Skin epidermis (tissue), 12 donors: ENCODE measurements around the gene SENP1.
A peak's percentile ranks its signal among the peaks of the same experiment; 100 is the strongest.

Source experiments
- H3K27ac ChIP-seq, 21 experiments: fragments of 200-600 bp; sonication (generic) in 11 of 21; one replicate each; pipeline ENCODE4 v1.5.0; 2020; ENCODE audit warnings: mild to moderate bottlenecking in 3 of 21, inconsistent platforms in 2 of 21, moderate library complexity in 2 of 21
- H3K4me3 ChIP-seq, 7 experiments: fragments of 200-600 bp; sonication (generic) in 2 of 7; one replicate each; pipeline ENCODE4 v1.5.0; 2020; ENCODE audit warnings: inconsistent platforms in 2 of 7, mild to moderate bottlenecking in 2 of 7, moderate library complexity in 1 of 7

Gene SENP1

DNA sequence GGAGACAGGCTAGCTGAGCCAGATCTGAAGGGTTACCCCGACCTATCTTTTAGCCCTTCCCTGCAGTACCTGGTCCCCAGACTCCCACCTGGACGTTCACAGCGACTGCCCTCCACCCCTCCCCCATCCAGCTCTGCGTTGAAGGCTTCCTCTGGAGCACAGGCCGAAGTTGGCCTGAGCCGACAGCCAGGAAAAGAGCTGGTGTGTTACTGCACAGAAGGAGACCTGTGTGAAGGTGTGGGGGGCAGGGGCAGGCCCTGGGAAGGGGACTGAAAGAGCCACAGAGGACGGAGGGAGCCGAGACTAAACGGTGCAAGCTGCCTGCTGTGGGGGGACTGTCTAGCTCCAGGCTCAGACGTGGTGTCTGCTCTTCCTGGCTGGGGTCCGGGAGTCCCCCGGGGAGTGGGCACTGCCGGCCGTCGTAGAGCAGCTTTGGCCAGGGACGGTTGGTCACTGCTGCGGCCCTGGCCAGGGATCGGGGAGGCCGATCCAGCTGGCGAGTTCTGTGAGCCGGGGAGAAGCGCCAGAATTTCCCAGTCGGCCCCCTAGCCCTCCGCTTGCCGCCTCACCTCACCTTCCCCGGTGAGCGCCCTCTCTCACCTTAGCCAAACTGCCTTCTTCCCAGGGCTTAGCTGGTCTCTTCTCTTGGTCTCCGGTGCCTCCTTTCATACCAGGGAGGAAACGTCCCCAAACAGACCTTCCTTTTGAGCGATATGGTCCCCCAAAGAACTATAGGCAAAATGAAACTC, 100.7 kb downstream of the SENP1 start:
- no peak overlapping the region for H3K27ac ChIP-seq
- no peak overlapping the region for H3K4me3 ChIP-seq

DNA sequence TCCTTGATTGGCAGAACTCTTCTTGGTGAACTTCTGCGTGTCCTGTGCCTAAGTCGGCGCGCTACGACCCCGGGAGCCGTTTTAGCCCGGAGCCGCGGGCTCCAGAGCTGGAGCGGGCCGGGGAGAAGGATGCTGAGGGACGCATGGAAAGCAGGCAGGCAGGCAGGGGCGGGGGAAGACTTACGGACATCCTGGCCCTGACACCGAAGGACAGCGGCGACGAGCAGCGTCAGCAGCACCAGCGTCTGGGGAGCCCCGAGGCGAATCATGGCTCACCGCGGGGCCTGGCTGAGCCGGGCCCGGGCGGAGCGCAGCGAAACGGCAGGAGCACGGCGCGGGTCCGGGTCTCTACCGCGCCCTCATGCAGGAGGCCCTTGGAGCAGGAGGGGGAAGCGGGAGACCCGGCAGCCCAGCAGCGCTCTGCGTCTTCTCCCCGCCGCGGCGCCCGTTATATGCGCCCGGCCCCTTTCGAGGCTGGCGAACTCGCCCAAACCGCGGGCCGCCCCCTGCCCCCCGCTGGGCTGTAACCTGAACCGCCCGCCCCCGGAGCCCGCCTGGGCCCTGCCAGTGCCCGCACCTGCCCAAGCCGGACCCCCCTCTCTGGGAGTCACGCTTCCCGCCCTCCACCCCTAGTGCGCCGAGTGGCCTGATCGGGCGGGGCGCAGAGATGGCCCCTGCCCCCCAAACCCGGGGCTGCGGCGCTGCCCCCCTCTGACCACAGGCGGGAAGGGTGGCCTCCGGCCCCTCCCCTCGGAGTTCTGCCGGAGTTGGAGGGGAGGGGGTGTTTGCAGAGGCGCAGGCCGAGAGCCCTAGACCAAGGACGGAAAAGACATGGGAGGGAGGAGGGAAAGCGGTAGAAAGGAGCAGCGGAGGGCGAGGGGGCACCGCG, 101.6 kb downstream of the SENP1 start, which contains the start of gene COL2A1:
COL2A1 (minus strand) TSS at position 424 of the 889 bp plus-strand sequence; CDS start at position 269, 155 bp downstream.
- peak within 1 kb of the TSS in 6 of 7 experiments; percentile 2 to 27 (median 16) for H3K4me3 ChIP-seq
- no peak within 1 kb of the TSS for H3K27ac ChIP-seq

DNA sequence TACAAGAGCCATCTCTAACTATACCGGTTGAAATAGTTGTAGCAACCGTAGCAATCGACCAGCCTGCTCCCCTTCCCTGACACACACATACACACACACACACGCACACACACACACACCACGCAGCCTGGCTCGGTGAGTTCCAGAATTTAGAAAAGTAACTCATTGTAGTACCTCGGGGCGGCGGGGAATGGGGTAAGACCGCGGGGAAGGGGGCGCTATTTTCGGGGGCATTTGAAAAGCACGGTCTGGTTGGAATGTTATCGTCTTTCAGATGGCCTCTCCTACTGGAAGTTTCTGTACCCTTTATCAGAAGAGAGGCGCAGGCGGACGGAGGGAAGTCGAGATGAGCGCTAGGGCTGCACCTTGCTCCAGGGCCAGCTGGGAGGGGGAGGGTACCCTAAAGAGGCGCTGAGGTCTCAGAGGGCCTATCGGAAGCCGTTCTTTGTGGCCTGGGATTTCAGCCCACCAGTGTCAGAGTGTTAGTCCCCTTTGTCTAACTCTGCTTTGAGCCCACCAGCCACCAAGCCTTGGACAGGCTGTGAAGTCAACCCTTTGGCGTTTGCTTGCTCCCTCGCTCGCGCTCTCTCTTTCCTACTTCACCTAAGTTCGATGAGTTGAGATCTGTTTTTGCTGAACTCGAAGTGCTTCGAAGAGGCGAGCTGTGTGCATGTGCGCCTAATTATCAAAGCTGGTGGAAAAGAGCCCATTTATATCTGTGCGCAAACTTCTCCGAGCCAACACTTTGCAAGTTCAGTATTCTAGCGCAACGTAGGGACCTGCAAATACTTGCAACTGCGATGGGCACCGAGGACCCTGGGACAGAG, 102.4 kb downstream of the SENP1 start:
- H3K4me3 ChIP-seq, result peak overlapping the region in 4 of 7 experiments; percentile 7 to 27 (median 20)
- H3K27ac ChIP-seq, result no peak overlapping the region

DNA sequence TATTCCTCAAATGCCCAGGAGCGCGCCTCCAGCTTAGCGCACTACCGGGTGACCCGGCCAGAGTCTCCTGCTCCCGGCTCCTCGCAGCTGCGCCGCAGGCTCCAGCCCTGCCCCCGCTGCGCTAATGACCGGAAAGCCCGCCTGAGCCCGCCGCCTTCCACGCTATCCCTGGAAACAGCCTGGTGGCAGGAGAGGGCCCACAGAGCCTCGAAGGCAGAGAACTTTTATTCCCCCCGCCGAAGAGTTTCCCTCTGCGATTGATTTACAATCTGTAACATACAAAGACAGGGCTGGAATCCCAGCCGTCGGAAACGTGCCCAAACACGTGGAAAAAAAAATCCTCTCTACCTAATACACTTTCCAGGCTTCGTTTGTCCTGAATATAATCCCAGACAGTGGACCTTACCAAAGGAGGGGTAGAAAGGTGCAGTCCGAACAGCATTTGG, 103.1 kb downstream of the SENP1 start:
- Histone ChIP-seq H3K4me3 (peak overlapping the region in 4 of 7 experiments; percentile 3 to 35 (median 28)), H3K27ac (peak overlapping the region in 1 of 21 experiments; percentile 10)

DNA sequence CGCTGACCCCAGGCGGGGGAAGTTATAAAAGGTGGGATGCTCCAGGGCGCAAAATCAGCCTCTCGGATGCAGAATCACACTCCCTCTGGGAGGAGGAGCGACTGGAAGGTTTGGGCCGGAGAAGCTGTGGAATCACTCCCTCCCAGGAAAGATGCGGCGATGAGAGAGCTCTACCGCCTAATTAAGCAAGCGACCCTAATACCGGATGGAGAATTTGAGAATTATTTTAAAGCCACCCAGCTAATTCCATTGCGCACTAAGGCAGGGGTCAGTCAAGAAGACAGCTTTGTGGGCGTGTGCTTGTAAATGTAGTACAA, 103.5 kb downstream of the SENP1 start:
- H3K27ac ChIP-seq, result peak overlapping the region in 1 of 21 experiments; percentile 57
- H3K4me3 ChIP-seq, result peak overlapping the region in 5 of 7 experiments; percentile 3 to 49 (median 33)

DNA sequence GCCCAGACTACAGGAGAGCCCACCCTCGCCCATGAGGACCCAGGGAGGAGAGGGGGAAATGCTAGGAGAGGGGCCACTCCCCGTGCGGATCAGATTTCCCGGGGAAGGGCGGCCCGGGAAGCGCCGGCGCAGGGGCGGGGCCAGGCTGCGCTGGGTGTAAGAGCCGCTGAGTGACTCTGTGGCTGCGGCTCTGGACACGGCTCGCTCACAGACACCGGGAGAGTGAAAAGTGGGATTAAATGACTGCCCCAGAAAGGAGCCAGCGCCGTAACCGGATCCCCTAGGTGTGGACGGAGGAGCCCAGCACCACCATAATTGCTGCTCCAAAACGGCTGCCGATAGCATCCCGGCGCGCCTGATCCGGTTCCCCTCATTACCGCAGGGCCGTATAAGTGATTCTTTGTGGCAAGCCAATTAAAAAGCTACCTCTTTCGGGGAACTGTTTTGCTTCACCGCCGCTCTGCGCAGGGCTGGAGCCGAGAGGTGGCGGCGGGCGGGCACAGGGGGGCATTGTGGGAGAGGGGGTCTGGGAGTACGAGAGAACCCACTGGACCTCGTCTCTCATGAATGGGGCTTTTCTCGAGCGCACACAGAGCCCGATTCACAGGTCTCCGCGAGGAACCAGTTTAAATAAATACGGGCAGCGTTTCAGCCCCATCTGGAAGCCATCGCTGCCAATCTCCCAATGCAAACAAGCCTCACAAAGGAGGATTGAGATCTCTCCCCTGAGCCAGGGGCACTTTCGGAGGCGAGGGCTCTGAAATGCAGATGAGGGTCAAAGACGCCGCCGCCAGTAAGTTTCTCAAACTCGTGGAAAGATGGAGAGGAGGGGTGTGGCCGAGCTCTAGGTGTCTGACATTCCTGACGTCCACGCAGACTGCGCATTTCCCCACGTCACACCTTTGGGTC, 104.1 kb downstream of the SENP1 start:
- Histone ChIP-seq H3K4me3 (peak overlapping the region; percentile 17 to 49 (median 29)), H3K27ac (peak overlapping the region in 9 of 21 experiments; percentile 16 to 73 (median 42))

DNA sequence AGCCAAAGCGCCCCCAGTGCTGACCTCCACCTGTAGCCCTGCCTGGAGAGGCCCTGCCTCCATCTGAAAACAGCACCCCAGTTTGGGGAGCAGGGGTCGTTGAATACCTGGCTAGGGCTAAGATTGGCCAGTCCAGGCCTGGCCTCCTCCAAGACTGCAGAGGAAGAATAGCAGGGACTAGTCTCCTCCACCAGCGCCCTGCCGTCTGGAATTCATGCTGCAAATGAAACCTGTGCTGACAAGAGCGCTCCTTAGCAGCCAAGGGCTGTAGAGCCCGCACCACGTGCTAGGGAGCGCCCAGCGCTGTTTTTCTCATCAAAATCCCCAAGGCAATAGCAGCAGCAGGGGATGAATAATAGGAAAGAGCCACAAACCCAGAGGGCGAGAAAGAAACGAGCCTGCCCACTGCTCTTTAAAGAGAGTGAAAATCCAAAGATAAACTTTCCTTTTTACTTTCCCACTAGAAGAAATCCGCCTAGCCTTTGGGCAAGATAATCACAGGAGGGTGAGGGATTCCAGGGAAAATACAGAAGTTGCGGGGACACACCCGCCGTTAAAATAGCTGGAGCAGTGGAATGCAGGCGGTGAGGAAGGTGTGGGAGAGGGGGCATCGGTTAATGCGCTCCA, 104.9 kb downstream of the SENP1 start:
- Histone ChIP-seq H3K27ac (peak overlapping the region in 8 of 21 experiments; percentile 32 to 73 (median 49)), H3K4me3 (peak overlapping the region; percentile 17 to 49 (median 29))

DNA sequence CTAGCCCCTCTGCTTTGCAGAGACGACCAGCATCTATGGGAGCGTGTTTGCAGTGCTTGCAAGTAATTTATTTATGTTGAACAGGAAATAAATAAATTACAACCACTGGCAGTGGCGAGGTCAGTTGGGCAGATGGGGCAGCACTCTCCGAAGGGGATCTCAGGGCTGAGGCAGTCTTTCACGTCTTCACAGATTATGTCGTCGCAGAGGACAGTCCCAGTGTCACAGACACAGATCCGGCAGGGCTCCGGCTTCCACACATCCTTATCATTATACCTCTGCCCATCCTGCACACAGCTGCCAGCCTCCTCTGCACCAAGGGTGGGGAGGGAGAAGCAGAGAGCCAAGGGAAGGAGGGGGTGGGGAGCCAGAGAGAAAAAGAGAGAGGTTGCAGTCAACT, 106.1 kb downstream of the SENP1 start:
- Histone ChIP-seq H3K27ac (no peak overlapping the region), H3K4me3 (no peak overlapping the region)

DNA sequence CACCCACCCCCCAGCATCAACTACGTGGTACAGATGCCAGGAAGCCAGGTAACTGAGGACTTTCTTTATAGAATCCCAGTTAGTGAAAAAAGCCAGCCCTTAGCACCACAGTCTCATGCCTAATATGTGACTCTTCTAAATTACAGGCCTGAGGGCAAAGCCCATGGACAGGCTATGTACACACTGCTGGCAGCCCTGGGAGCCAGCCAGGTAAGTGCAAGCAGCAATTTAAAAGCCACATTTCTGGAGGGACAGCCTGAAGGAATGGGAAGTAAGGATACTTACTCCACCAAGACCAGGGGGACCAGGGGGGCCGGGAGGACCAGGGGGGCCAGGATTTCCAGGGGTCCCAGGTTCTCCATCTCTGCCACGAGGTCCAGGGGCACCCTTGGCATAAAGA, 108.6 kb downstream of the SENP1 start:
- H3K4me3 ChIP-seq, result no peak overlapping the region
- H3K27ac ChIP-seq, result no peak overlapping the region

DNA sequence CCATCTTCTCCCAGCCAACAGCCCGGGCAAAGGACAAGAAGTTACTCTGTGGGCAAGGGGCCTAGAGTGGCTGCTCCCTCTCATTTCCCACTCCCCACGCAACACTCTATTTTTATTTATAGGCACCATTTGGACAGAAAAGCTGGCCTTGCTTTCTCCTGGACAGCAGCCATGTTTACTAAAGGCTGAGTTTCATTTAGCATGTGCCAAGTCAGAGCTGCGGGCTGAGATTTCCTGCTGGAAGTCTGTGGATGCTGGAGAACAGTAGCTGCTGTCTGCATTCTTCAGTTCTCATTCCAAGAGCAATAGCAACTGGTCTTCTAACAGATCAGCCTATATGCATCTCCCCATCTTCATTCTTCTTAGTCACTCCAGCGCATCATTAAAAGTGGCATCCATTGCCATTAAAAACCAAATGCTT, 109.9 kb downstream of the SENP1 start:
- Histone ChIP-seq H3K27ac (no peak overlapping the region), H3K4me3 (no peak overlapping the region)

DNA sequence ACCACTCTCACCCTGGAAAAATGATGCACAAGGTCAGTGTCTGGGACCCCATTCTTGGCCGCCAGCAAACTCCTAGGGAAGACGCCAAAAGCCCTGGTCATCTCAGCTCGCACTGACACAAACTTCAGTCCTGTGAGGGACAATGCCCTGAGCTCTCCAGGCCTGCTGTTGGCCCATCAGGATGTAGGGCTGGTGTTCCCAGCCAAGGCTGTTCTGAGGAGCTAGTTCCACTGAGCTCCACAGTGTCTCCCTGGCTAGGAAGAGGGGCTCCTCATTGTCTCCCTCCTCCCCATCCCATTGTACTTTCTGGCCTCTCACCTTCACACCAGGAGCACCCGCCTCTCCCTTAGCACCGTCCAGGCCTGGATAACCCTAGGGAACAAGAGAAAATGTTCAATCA, 112.4 kb downstream of the SENP1 start:
- Histone ChIP-seq H3K4me3 (no peak overlapping the region), H3K27ac (no peak overlapping the region)
